HUES6 (cell line): ENCODE data around the gene RHBDL1.
"Not testable (repeated sequence)": the region's sequence is repeated elsewhere in the genome, so short reads cannot be mapped to it uniquely, and the experiment has no call there.

Experiments
- H3K27ac ChIP-seq: 2 replicates; pipeline ENCODE4 v1.7.0; 2013; ENCODE audit warnings: low read depth, mild to moderate bottlenecking, low read length, inconsistent platforms
- H3K27me3 ChIP-seq: 2 replicates; pipeline ENCODE4 v1.6.1; 2013; ENCODE audit warnings: low read length; ENCODE audit not compliant: control insufficient read depth, insufficient read depth
- H3K36me3 ChIP-seq: 2 replicates; pipeline ENCODE4 v1.6.1; 2013; ENCODE audit warnings: low read length; ENCODE audit not compliant: control insufficient read depth, insufficient read depth
- H3K4me1 ChIP-seq: 2 replicates; pipeline ENCODE4 v1.6.1; 2013; ENCODE audit warnings: low read length; ENCODE audit not compliant: control insufficient read depth, insufficient read depth
- H3K4me3 ChIP-seq: 2 replicates; pipeline ENCODE4 v1.5.1; 2013; ENCODE audit warnings: low read depth, low read length
- H3K9ac ChIP-seq: one replicate; pipeline ENCODE4 v1.6.1; 2013; ENCODE audit warnings: mild to moderate bottlenecking, low read length
- H3K9me3 ChIP-seq: 2 replicates; pipeline ENCODE4 v1.6.1; 2013; ENCODE audit warnings: low read depth, low read length; ENCODE audit not compliant: control insufficient read depth, insufficient read depth

The RHBDL1 gene

DNA sequence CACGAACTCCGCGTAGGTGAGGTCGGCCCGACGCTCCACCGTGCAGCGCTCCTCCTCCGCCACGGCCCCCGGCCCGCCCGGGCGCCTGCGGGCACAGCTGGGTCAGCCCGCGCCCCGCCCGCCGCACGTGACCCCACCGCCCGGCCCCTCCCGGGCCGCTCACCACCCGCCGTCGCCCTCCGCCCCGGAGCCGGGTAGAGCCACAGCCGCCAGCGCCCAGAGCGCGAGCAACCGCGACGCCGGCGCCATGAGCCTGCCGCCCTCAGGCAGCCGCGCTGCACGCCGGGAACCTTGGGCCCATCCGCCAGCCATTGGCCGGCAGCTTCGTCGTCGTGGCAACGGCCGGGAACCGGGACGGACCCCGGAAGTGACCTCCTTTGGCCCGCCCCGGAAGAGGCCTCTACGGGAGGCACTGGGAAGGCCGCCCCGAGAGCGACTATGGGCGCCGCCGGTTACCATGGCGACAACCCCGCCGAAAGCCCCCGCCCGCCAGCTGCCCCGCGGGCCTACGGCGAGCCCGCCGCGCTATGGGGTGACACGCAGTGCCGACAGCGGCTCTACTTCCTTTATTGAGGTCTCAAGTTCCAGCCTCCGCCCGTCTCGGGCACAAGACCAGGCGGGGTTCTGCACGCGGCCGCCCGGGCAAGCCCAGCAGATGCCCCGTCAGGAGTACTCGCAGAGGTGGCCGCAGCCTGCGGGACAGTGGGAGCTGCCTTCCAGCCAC lies 8.8 kb downstream of the RHBDL1 start, which contains the start of gene JMJD8:
Gene JMJD8, minus strand, starts transcription at position 264 of the 724 bp plus-strand sequence. Its CDS starts 15 bp downstream, at position 249.
- Histone ChIP-seq H3K9me3 (no peaks in the 10 kb centered on the region), H3K4me3 (peak within 1 kb of the TSS; percentile 98), H3K27me3 (no peaks in the 10 kb centered on the region), H3K4me1 (peaks cover 21% of the 10 kb centered on the region), H3K9ac (peak within 1 kb of the TSS; percentile 91), H3K36me3 (peaks cover 42% of the 10 kb centered on the region), H3K27ac (peak within 1 kb of the TSS; percentile 70; the same call in 1 of the 2 replicates)

DNA sequence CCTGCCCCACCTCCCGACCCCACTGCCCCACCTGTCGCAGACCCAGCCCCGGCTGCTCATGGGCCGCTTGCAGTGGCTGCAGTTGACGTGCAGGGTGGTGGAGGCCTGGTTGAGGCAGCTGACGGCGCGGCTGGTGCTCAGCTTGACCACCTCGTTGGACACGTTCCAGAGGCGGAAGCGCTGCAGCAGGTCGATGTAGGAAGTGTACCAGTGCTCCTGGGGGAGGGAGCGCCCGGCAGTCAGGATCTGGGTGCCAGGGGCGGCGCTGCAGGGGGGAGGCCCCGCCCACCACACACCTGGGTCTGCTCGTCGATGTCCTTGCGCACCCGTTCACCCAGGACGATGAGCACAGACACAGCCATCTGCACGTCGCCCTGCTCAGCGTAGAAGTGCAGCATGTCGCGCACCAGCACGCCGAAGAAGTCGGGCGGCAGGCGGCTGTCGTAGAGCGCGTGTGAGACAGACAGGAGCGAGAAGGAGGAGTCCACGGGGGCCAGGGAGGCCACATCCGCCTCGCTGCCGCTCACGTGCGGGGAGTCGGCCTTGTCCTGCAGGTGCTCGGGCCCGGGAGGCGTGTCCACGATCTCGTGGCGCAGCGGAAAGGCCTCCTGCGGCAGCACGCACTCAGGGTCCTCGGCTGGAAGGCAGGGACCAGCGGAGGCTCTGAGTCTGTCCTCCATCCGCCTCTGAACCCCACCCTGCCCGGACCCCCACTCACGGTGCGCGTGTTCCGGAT lies 9.7 kb downstream of the RHBDL1 start:
- peak overlapping the region; percentile 11; the same call in 1 of the 2 replicates for H3K4me3 ChIP-seq
- peaks cover 42% of the 10 kb centered on the region for H3K36me3 ChIP-seq
- no peaks in the 10 kb centered on the region for H3K27me3 ChIP-seq
- H3K4me1 ChIP-seq: peaks cover 23% of the 10 kb centered on the region
- H3K9ac ChIP-seq: no peak overlapping the region
- no peaks in the 10 kb centered on the region for H3K9me3 ChIP-seq
- no peak overlapping the region for H3K27ac ChIP-seq

DNA sequence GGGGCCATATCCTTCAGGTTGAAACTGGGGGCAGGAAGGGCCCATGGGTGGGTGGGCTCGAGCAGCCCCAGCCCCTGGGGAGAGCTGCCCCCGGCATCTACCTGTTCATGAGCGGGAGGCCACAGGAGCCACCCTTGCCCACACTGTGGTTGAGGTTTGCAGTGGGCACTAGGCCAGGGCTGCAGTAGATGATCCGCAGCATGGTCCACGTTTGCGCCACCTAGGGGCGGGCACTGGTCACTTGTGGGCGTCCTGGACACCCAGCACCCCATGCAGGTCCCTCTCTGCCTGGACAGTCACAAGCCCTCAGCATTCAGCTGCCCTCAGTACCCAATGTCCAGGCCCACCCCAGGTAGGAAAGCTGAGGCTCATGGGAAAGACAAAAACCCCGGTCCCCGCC lies 10.5 kb downstream of the RHBDL1 start:
- peaks cover 23% of the 10 kb centered on the region for H3K4me1 ChIP-seq
- no peak overlapping the region for H3K9ac ChIP-seq
- no peak overlapping the region for H3K4me3 ChIP-seq
- H3K27ac ChIP-seq: no peak overlapping the region
- H3K36me3 ChIP-seq: peaks cover 42% of the 10 kb centered on the region
- H3K9me3 ChIP-seq: no peaks in the 10 kb centered on the region
- H3K27me3 ChIP-seq: peaks cover 3% of the 10 kb centered on the region; the same call in 1 of the 2 replicates

DNA sequence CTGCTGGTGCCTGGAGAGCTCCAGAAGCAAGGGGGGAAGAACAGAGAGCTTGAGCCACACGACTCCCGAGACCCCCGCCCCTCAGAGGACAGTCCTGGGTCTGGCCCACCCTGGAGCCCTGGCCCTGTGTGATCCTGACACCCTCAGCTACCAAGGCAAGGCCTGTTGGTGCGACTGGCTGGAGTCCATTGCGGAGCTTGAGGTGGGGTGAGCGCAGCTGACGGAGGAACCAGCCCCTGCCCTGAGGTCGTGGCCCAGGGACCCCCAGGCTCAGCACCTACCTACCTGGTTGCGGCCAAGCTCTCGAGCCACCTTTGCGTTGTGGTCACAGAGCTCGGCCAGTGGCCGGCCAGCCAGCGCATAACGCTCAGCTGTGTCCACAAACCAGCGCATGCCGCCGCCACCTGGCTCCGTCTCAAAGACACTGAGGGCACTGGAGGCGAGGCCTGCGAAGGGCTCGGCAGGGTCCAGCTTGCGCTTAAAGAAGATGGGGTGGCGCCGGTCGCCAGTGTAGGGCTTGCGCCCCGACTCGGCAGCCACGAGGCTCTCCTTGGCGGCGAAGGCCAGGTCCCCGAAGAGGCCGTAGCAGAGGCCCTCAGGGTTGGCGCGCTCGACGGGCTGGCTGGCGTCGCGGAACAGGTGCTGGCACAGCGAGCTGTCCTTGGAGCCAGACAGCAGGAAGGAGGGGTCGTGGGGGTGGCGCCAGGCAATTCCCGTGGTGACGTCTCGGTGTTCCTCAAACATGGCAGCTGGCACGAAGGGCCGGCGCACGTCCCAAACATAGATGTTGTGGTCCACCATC lies 11.2 kb downstream of the RHBDL1 start:
- no peak overlapping the region for H3K9ac ChIP-seq
- no peak overlapping the region for H3K27ac ChIP-seq
- H3K4me3 ChIP-seq: no peak overlapping the region
- no peaks in the 10 kb centered on the region for H3K9me3 ChIP-seq
- peaks cover 17% of the 10 kb centered on the region for H3K4me1 ChIP-seq
- H3K27me3 ChIP-seq: peaks cover 10% of the 10 kb centered on the region
- peaks cover 36% of the 10 kb centered on the region for H3K36me3 ChIP-seq

DNA sequence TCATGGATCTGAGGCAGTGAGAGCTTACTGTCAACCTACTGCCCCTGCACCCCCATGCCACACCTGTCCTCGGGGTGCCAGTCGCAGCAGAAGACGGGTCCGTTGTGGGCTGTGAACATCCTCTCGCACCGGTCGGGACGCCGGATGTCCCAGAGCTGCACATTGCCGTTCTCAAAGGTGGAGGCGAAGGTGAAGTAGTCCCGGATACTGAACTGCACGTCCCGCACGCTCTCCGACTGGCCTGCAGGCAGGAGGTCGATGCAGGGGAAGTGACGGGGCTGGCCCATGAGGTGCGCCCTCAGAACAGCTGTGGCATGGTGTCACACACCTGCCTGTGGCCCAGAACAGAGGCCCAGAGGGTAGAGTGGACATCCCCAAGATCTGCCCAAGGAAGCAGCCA lies 12.0 kb downstream of the RHBDL1 start:
- H3K4me1 ChIP-seq: peaks cover 15% of the 10 kb centered on the region
- no peaks in the 10 kb centered on the region for H3K9me3 ChIP-seq
- peaks cover 18% of the 10 kb centered on the region for H3K27me3 ChIP-seq
- H3K36me3 ChIP-seq: peaks cover 28% of the 10 kb centered on the region
- no peak overlapping the region for H3K9ac ChIP-seq
- H3K4me3 ChIP-seq: no peak overlapping the region
- H3K27ac ChIP-seq: no peak overlapping the region

DNA sequence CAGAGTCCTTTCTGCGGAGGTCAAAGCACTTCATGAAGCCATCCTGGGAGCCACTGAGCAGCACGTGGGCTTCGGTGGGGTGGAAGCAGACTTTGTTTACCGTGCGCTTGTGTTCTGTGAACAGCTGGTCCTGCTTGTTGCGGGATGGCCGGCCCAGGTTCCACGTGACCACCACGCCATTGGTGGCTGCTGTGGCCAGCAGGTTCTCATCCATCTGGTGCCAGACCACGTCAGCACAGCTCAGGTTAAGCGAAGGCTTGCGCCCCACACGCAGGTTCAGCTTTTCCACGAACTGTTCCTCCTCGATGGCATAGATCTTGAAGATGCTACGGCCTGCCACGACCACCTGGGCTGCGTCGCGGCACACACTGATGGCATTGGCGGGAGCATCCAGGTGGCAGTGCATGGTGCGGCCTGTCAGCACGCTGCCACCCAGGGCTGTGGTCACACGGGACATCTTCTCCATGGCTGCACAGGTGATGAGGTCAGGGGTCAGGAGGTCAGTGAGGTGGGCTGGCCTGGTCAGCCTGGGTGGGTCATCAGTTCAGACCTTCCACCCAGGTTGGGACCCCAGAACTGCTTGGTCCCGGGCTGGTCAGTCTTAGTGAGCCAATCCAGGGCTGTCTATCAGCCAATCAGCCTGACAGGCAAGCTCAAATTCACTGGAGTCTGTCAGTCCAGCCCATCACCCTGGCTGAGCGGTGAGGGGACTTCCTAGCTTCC lies 13.9 kb downstream of the RHBDL1 start:
- peaks cover 8% of the 10 kb centered on the region for H3K4me1 ChIP-seq
- peak overlapping the region; percentile 86 for H3K4me3 ChIP-seq
- no peak overlapping the region for H3K27ac ChIP-seq
- H3K36me3 ChIP-seq: peaks cover 20% of the 10 kb centered on the region
- no peaks in the 10 kb centered on the region for H3K9me3 ChIP-seq
- peaks cover 36% of the 10 kb centered on the region for H3K27me3 ChIP-seq
- peak overlapping the region; percentile 79 for H3K9ac ChIP-seq

DNA sequence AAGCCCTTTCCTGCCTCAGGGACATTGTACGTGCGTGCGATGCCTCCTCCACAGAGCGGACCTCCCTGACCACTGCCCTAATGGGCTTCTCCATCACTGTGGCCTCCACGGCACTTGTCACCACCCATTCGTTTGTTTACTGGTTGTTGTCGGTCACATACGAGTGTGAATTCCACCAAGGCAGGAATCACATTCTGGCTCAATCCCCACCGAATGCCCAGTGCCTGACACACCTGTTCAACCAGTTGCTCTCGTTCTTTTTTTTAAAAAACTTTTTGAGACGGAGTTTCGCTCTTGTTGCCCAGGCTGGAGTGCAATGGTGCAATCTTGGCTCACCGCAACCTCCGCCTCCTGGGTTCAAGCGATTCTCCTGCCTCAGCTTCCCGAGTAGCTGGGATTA lies 15.8 kb downstream of the RHBDL1 start:
- H3K4me1 ChIP-seq: peaks cover 14% of the 10 kb centered on the region
- H3K27me3 ChIP-seq: peaks cover 54% of the 10 kb centered on the region
- not testable (repeated sequence) for H3K9me3 ChIP-seq, H3K9ac ChIP-seq, H3K4me3 ChIP-seq, H3K27ac ChIP-seq
- H3K36me3 ChIP-seq: peaks cover 17% of the 10 kb centered on the region

DNA sequence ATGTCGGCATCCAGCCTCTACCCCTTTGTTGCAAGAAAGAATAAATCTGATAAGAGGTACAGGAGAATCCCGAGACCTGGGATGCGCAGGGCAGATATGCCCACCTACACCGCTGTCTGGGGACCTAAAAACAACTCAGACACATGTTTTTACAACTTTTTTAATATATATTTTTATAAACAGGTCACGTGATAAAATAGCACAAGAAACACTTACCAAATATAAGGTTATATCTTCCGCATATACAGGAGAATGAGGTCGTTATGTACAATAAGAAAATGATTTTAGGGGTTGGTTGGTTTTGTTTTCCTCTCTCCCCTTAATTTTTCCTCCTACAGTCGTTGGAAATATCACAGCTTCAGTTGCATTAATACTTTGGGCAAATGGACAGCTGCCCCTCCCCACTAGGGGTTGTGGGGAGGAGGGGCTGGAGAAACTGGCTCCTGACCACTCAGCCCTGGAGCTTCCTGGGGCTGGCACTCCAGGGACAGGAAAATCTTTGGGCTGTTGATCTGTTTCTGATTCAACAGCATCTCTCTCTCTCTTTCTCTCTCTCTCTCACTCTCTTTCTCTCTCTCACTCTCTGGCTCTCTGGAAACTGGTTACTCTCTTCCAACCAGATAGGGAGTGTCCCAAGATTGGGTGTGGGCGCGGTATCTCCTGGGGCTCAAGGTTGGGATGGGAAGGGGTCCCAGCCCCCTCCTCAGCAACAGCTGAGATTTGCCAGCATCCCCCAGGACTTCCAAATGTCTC lies 17.1 kb downstream of the RHBDL1 start:
- Histone ChIP-seq H3K9ac (no peak overlapping the region), H3K27ac (no peak overlapping the region), H3K9me3 (no peaks in the 10 kb centered on the region), H3K27me3 (peaks cover 67% of the 10 kb centered on the region), H3K4me1 (peaks cover 14% of the 10 kb centered on the region), H3K36me3 (peaks cover 4% of the 10 kb centered on the region), H3K4me3 (no peak overlapping the region)

DNA sequence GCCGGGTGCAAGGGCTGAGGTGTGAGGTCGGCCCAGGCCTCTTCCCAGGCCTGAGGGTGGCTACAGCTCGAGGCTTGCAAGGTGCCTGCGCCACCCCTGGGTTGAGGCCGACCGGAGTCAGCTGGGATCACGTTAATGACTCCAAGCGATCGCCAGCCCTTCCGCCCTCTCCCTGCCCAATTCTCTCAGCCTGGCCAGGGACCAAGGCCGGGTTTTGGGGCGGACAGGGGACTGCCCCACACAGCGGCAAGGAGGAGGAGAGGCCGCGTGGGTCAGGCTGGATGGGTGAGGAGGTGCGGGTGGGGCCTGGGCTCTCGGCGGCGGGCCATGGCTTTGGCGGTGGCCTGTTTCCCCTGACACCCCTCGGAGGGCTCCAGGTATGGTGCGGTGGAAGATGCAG lies 17.9 kb downstream of the RHBDL1 start:
- peak overlapping the region; percentile 56 for H3K4me3 ChIP-seq
- no peak overlapping the region for H3K27ac ChIP-seq
- H3K27me3 ChIP-seq: peaks cover 76% of the 10 kb centered on the region
- H3K9me3 ChIP-seq: no peaks in the 10 kb centered on the region
- H3K9ac ChIP-seq: no peak overlapping the region
- peaks cover 14% of the 10 kb centered on the region for H3K4me1 ChIP-seq
- H3K36me3 ChIP-seq: no peaks in the 10 kb centered on the region

DNA sequence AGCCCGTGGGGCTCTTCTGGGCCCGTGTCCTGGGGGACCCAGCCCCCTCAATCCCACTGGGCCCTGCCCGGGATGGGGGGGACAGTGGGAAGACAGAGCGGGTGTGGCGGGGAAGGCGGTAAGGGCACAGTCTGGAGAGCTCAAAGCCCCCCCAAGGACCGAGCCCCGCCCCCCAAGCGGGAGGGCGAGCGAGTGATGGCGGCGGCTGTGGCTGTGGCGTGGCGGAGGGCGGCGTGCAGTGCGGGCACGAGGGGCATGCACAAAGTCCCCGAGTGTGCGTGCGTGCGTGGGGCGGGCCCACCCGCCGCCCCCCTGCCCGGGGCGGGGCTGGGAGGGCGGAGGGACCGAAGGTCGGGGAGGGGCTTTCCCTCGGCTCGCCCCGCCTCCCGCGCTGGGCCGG lies 18.3 kb downstream of the RHBDL1 start:
- Histone ChIP-seq H3K9ac (no peak overlapping the region), H3K27ac (no peak overlapping the region), H3K27me3 (peaks cover 78% of the 10 kb centered on the region), H3K9me3 (no peaks in the 10 kb centered on the region), H3K36me3 (no peaks in the 10 kb centered on the region), H3K4me1 (peaks cover 14% of the 10 kb centered on the region), H3K4me3 (peak overlapping the region; percentile 56)
